Transverse colon (tissue), 4 donors: ENCODE measurements around the gene COPA. TPM values are rescaled to one million over a fixed set of nuclear protein-coding genes. Genes with fewer than 3 reads are reported as not detected.

Experiments used
- DNase-seq: peaks from one replicate; pipeline ENCODE4 v3.0.0-alpha.2; 2019
- H3K27ac ChIP-seq, 4 donors: fragments of 200-600 bp; sonication (generic); 2 replicates each; pipeline ENCODE4 v1.5.1; 2016 to 2018; ENCODE audit warnings: inconsistent platforms in 4 of 4
- H3K27me3 ChIP-seq: fragments of 200-600 bp; sonication (generic); 2 replicates; pipeline ENCODE4 v1.5.1; 2017; ENCODE audit warnings: inconsistent platforms
- H3K36me3 ChIP-seq, 4 donors: fragments of 200-600 bp; sonication (generic); 2 replicates each; pipeline ENCODE4 v1.5.1; 2017 to 2019; ENCODE audit warnings: inconsistent platforms in 4 of 4
- H3K4me1 ChIP-seq, 4 donors: fragments of 200-600 bp; sonication (generic); 2 replicates each; pipeline ENCODE4 v1.5.1; 2017 to 2020; ENCODE audit warnings: inconsistent platforms in 4 of 4
- H3K4me3 ChIP-seq, 4 donors: fragments of 200-600 bp; sonication (generic); 1 replicate in 1 of 4; 2 replicates in 3 of 4; pipeline versions ENCODE4 v1.5.1 to v1.6.1; 2017 to 2019; ENCODE audit warnings: inconsistent platforms in 4 of 4
- H3K9me3 ChIP-seq, 2 donors: fragments of 200-600 bp; sonication (generic); 2 replicates each; pipeline ENCODE4 v1.5.1; 2017 to 2019; ENCODE audit warnings: inconsistent platforms in 2 of 2
- EP300 ChIP-seq: sonication (generic); formaldehyde crosslinking; IDR thresholded peaks from one replicate; pipeline ENCODE4 v1.6.1; 2017; ENCODE audit warnings: antibody characterized with exemption, low read depth
- POLR2A ChIP-seq: fragments of 450-650 bp; IDR thresholded peaks from one replicate; pipeline ENCODE4 v1.6.1; 2016; ENCODE audit warnings: antibody characterized with exemption, mild to moderate bottlenecking, moderate library complexity
- POLR2AphosphoS5 ChIP-seq, 3 donors: sonication (generic); formaldehyde crosslinking; IDR thresholded peaks; one replicate each; pipeline ENCODE4 v1.6.1; 2016; ENCODE audit warnings: antibody characterized with exemption in 3 of 3
- WGBS, 2 donors: methylation state at CpG; one replicate each; pipeline ENCODE4 v1.1.5; 2018; ENCODE audit warnings: low coverage in 1 of 2; 5-methylcytosine and 5-hydroxymethylcytosine counted together
- in situ Hi-C, 4 donors: fragments of 200-750 bp; cut with MboI; loops; one replicate each; pipeline versions ENCODE4 v1.15.0 to v1.15.1; 2017; ENCODE audit warnings: low sequenced_read_pairs in 3 of 4, low pct_ligation_motif_present in 1 of 4, low pct_unique_long_range_greater_than_20kb in 1 of 4
- intact Hi-C: fragments of 100-400 bp; cut with DNase I; formaldehyde crosslinking; loops from one replicate; pipeline ENCODE4 v1.15.1; 2023; ENCODE audit warnings: low total_unique reads
- total RNA-seq, 4 donors: library from RNA; depleted of rRNA; stranded (reverse); fragments of >200 nt; gene quantifications; one replicate each; pipeline ENCODE4 v1.1.0, GENCODE V29; 2016
- TF ChIP-seq, protein P1 (sequence below), 5 experiments: fragments of 200-600 bp in 3 of 5; fragments of 450-650 bp in 2 of 5; sonication (generic) in 3 of 5; IDR thresholded peaks; 1 replicate in 2 of 5; 2 replicates in 3 of 5; pipeline ENCODE4 v1.5.1; 2016 to 2017; ENCODE audit warnings: antibody characterized with exemption in 5 of 5, inconsistent platforms in 3 of 5, mild to moderate bottlenecking in 2 of 5, moderate library complexity in 1 of 5

COPA gene
- total RNA-seq, 4 donors from 2014 or later, result 98.7 to 152 (median 119) TPM

DNA sequence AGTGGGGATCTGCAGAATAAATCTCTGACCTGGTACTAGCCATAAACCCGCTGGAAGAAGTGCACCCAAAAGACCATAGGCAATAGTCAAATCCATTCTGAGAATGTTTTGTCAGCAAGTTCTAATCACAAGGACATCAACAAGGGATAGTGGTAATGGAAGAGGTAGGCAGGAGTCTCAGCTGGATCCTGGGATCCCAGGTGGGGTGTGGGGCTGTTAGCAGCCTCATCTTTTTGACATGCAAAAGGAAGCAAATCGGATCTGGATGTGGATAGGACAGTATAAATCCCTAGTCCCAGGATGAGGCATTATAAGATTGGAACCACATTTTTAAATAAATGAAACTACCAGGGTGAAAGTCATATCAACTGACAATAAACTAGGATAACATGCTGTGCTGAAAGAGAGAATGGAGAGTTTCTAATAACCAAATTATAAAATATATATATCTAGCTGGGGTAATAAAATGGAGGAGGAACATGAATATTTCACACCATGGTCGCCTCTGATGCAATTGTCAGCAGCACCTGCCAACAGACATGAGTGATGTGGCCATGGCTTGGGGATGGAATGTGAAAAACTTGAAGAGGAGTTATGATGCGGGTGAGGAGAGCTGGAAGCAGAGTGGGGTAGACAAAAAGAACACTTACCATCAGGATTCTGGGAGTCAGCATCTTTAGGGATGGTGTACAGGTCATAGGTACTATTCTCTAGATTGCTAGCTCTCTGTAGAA is 34.4 kb downstream of the COPA start:
- Histone ChIP-seq H3K4me3 (no peak overlapping the region), H3K4me1 (no peaks in the 10 kb centered on the region), H3K36me3 (peaks cover 0 to 98% (median 51%) of the 10 kb centered on the region in 4 donors), H3K27me3 (no peaks in the 10 kb centered on the region), H3K9me3 (no peaks in the 10 kb centered on the region), H3K27ac (no peak overlapping the region)
- in situ Hi-C loops, result no loop called here
- TF ChIP-seq EP300 (no peak), POLR2AphosphoS5 (IDR thresholded peaks at IDR 0.05) (no peak), POLR2A (no peak)
- TF ChIP-seq, protein P1, sequence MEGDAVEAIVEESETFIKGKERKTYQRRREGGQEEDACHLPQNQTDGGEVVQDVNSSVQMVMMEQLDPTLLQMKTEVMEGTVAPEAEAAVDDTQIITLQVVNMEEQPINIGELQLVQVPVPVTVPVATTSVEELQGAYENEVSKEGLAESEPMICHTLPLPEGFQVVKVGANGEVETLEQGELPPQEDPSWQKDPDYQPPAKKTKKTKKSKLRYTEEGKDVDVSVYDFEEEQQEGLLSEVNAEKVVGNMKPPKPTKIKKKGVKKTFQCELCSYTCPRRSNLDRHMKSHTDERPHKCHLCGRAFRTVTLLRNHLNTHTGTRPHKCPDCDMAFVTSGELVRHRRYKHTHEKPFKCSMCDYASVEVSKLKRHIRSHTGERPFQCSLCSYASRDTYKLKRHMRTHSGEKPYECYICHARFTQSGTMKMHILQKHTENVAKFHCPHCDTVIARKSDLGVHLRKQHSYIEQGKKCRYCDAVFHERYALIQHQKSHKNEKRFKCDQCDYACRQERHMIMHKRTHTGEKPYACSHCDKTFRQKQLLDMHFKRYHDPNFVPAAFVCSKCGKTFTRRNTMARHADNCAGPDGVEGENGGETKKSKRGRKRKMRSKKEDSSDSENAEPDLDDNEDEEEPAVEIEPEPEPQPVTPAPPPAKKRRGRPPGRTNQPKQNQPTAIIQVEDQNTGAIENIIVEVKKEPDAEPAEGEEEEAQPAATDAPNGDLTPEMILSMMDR (IDR thresholded peaks at IDR 0.05), result no peak
- WGBS, 2 donors, result 80 to 82% methylated on average over 3 to 4 of the region's 4 CpGs
- DNase-seq, result no peak
- intact Hi-C loops, result no loop called here

GRCh38 chr1:160307118-160307791 is 35.8 kb downstream of the COPA start:
- DNase-seq, result no peak
- Histone ChIP-seq H3K9me3 (no peaks in the 10 kb centered on the region), H3K27ac (no peak overlapping the region), H3K27me3 (no peaks in the 10 kb centered on the region), H3K4me3 (no peak overlapping the region), H3K36me3 (peaks cover 0 to 98% (median 47%) of the 10 kb centered on the region in 4 donors), H3K4me1 (no peaks in the 10 kb centered on the region)
- TF ChIP-seq, protein P1 (IDR thresholded peaks at IDR 0.05), result no peak
- TF ChIP-seq POLR2AphosphoS5 (IDR thresholded peaks at IDR 0.05), result no peak
- no peak for TF ChIP-seq POLR2A
- no peak for TF ChIP-seq EP300
- in situ Hi-C loops (no loop called here), intact Hi-C loops (no loop called here)
- 82 to 100% methylated on average over 1 to 13 of the region's 13 CpGs for WGBS, 2 donors

- no peak overlapping the region for H3K4me3 ChIP-seq
- H3K36me3 ChIP-seq, result peaks cover 0 to 99% (median 48%) of the 10 kb centered on the region in 4 donors
- no peaks in the 10 kb centered on the region for H3K4me1 ChIP-seq
- 88 to 96% methylated on average over 5 to 7 of the region's 7 CpGs for WGBS, 2 donors
- TF ChIP-seq POLR2AphosphoS5 (IDR thresholded peaks at IDR 0.05), result no peak
- no peak for TF ChIP-seq EP300
- TF ChIP-seq, protein P1 (IDR thresholded peaks at IDR 0.05), result no peak
- no peak for TF ChIP-seq POLR2A
- intact Hi-C loops (no loop called here), in situ Hi-C loops (no loop called here)
- H3K27ac ChIP-seq, result no peak overlapping the region
- no peak for DNase-seq
- H3K27me3 ChIP-seq, result no peaks in the 10 kb centered on the region
- no peaks in the 10 kb centered on the region for H3K9me3 ChIP-seq
Measured at GRCh38 chr1:160300173-160300572, 42.9 kb downstream of the COPA start.

DNA sequence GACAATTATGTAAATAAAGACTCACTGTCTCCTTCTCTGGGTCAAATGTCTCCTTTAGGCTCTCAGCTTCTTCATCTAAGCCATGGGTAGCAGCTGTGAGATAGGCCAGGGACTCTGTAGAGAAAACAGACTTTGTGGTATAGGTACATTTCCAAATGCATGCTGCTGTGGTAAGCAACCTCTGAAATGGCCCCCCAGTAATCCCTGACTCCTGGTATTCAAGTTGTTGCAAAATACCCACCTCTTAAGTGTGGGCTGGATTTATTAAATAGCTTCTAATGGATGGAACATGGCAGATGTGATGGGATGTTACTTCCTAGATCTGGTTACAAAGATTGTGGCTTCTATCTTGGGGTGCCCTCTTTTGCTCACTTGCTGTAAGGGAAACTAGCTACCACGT is 47.0 kb downstream of the COPA start:
- no peaks in the 10 kb centered on the region for H3K27me3 ChIP-seq
- TF ChIP-seq, protein P1 (IDR thresholded peaks at IDR 0.05), result no peak
- TF ChIP-seq POLR2AphosphoS5 (IDR thresholded peaks at IDR 0.05), result no peak
- TF ChIP-seq EP300, result no peak
- TF ChIP-seq POLR2A, result no peak
- WGBS, 2 donors, result 83 to 100% methylated on average over 1 of the region's 1 CpG
- no peak overlapping the region for H3K27ac ChIP-seq
- H3K4me1 ChIP-seq, result no peaks in the 10 kb centered on the region
- intact Hi-C loops, result loop anchor here (10.0 kb wide), 1 partner anchor 101 kb away; the partner anchor contains the start of gene CASQ1
- peaks cover 0 to 99% (median 48%) of the 10 kb centered on the region in 4 donors for H3K36me3 ChIP-seq
- no peak for DNase-seq
- H3K4me3 ChIP-seq, result no peak overlapping the region
- in situ Hi-C loops, result loop anchor here in 2 of 4 donors (10.0 to 25.0 kb wide), 2 partner anchors 101 to 109 kb away; partner anchors contain the start of gene CASQ1 (in 2 of the 2)
- no peaks in the 10 kb centered on the region for H3K9me3 ChIP-seq
